ENCODE data around the gene APAF1.

DNA sequence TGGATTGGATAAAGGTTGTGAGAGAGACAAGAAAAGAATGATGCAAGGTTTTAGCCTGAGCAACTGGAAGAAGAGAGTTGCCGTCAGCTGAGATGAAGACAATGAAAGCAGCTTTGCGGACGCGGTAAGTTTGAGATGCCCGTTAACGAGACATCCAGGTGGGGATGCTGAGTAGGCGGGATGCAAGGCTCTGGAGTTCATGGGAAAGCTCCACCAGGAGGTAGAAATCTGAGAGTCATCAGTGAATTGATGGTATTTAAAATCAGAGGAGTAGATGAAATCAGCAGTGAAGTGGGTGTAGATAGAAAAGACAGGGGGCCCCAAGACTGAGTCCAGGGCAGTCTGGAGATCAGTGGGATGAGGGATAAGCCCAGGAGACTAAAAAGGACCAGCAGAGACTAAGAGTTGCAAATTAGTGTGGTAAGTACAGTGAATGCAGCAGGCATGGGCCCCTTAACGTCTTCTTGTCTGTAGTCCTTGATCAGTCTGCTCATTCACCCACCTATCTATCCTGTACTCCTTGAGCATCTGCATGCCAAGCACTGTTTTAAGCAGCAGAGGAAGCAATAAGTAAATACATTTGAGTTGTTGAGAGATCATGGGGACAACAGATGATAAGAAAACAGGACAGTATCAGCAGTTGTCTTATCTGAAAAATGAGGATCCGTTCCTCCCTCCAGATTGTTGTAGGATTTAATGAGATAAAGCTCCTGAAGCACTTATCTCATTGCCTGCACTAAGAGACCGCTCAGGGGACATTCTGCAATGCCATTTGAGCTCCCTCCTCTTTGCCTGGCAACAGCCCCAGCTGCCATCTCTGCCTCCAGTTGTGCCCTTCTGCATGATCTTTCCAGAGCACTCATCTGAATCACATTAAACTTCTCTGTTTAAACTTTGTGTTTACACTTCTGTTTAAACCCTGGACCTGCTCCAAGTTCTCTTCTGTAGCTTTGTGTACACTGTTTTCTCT is 91.5 kb downstream of the APAF1 start:
- TF ChIP-seq, protein P1, sequence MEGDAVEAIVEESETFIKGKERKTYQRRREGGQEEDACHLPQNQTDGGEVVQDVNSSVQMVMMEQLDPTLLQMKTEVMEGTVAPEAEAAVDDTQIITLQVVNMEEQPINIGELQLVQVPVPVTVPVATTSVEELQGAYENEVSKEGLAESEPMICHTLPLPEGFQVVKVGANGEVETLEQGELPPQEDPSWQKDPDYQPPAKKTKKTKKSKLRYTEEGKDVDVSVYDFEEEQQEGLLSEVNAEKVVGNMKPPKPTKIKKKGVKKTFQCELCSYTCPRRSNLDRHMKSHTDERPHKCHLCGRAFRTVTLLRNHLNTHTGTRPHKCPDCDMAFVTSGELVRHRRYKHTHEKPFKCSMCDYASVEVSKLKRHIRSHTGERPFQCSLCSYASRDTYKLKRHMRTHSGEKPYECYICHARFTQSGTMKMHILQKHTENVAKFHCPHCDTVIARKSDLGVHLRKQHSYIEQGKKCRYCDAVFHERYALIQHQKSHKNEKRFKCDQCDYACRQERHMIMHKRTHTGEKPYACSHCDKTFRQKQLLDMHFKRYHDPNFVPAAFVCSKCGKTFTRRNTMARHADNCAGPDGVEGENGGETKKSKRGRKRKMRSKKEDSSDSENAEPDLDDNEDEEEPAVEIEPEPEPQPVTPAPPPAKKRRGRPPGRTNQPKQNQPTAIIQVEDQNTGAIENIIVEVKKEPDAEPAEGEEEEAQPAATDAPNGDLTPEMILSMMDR (IDR thresholded peaks at IDR 0.05; ENCODE audit: low read length): no peak
- no peak for TF ChIP-seq EZH2 (IDR thresholded peaks at IDR 0.05; ENCODE audit: borderline replicate concordance, low read length)
